HepG2 (cell line): Measurements from ENCODE around the gene FTCD. TPM values are rescaled to one million over a fixed set of nuclear protein-coding genes. Genes with fewer than 3 reads are reported as not detected.

Experiments
- ARNTL ChIP-seq: sonication (generic); formaldehyde crosslinking; IDR thresholded peaks from 2 replicates; pipeline ENCODE4 v1.4.0; 2020; ENCODE audit warnings: mild to moderate bottlenecking, missing genetic modification reagents
- FOXJ3 ChIP-seq: sonication (generic); formaldehyde crosslinking; IDR thresholded peaks from 2 replicates; pipeline ENCODE4 v1.4.0; 2020; ENCODE audit warnings: missing genetic modification reagents, mild to moderate bottlenecking, borderline replicate concordance
- GATAD1 ChIP-seq: IDR thresholded peaks from 2 replicates; pipeline ENCODE4 v1.6.1; 2016; ENCODE audit warnings: missing genetic modification reagents, missing compliant biosample characterization
- KDM5A ChIP-seq: fragments of 200-600 bp; sonication (generic); IDR thresholded peaks from 2 replicates; pipeline ENCODE4 v1.7.0; 2018; ENCODE audit warnings: antibody characterized with exemption, mild to moderate bottlenecking, low read length, borderline replicate concordance
- KDM5B ChIP-seq: sonication (generic); formaldehyde crosslinking; IDR thresholded peaks from 2 replicates; pipeline ENCODE4 v1.4.0; 2020; ENCODE audit warnings: missing genetic modification reagents, mild to moderate bottlenecking, borderline replicate concordance
- KLF6 ChIP-seq: IDR thresholded peaks from 2 replicates; pipeline ENCODE4 v1.8.0; 2016; ENCODE audit warnings: missing biosample characterization, missing genetic modification reagents
- MED1 ChIP-seq: sonication (generic); formaldehyde crosslinking; IDR thresholded peaks from 2 replicates; pipeline ENCODE4 v1.4.0; 2020; ENCODE audit warnings: missing genetic modification reagents
- PAF1 ChIP-seq: IDR thresholded peaks from 2 replicates; pipeline ENCODE4 v1.6.1; 2016; ENCODE audit warnings: missing genetic modification reagents, missing compliant biosample characterization
- RFXAP ChIP-seq: sonication (generic); formaldehyde crosslinking; IDR thresholded peaks from 2 replicates; pipeline ENCODE4 v1.4.0; 2020; ENCODE audit warnings: missing genetic modification reagents, borderline replicate concordance
- RORA ChIP-seq: sonication (generic); formaldehyde crosslinking; IDR thresholded peaks from 2 replicates; pipeline ENCODE4 v1.5.0; 2020; ENCODE audit warnings: mild to moderate bottlenecking, missing genetic modification reagents, moderate library complexity
- XBP1 ChIP-seq: sonication (generic); formaldehyde crosslinking; IDR thresholded peaks from 2 replicates; pipeline ENCODE4 v1.5.0; 2020; ENCODE audit warnings: missing genetic modification reagents
- ZIK1 ChIP-seq: sonication (generic); formaldehyde crosslinking; IDR thresholded peaks from 2 replicates; pipeline ENCODE4 v1.5.0; 2020; ENCODE audit warnings: mild to moderate bottlenecking, low read depth, missing genetic modification reagents, borderline replicate concordance
- ZNF501 ChIP-seq: sonication (generic); formaldehyde crosslinking; IDR thresholded peaks from 2 replicates; pipeline ENCODE4 v1.5.1; 2020; ENCODE audit warnings: mild to moderate bottlenecking, moderate library complexity, missing genetic modification reagents
- ZNF574 ChIP-seq: sonication (generic); formaldehyde crosslinking; IDR thresholded peaks from 2 replicates; pipeline ENCODE4 v1.4.0; 2020; ENCODE audit warnings: missing genetic modification reagents
- ZNF687 ChIP-seq: sonication (generic); formaldehyde crosslinking; IDR thresholded peaks from 2 replicates; pipeline ENCODE4 v1.5.1; 2020; ENCODE audit warnings: mild to moderate bottlenecking, missing genetic modification reagents, moderate library complexity
- ZNF761 ChIP-seq: sonication (generic); formaldehyde crosslinking; conservative IDR thresholded peaks from 2 replicates; pipeline ENCODE4 v1.4.0; 2020; ENCODE audit warnings: mild to moderate bottlenecking, missing genetic modification reagents
- ZNF766 ChIP-seq: sonication (generic); formaldehyde crosslinking; IDR thresholded peaks from 2 replicates; pipeline ENCODE4 v1.5.0; 2020; ENCODE audit warnings: missing genetic modification reagents, borderline replicate concordance
- ZSCAN20 ChIP-seq: sonication (generic); formaldehyde crosslinking; IDR thresholded peaks from 2 replicates; pipeline ENCODE4 v1.4.0; 2020; ENCODE audit warnings: missing genetic modification reagents, mild to moderate bottlenecking, borderline replicate concordance
- ZSCAN29 ChIP-seq: sonication (generic); formaldehyde crosslinking; conservative IDR thresholded peaks from 2 replicates; pipeline ENCODE4 v1.4.0; 2020; ENCODE audit warnings: mild to moderate bottlenecking, missing genetic modification reagents
- polyA plus RNA-seq, 8 experiments: library from polyadenylated mRNA; depleted of rRNA in 3 of 8; stranded (reverse) in 7 of 8; unstranded in 1 of 8; fragments of >200 nt; fragmentation: Illumina TruSeq in 4 of 8; extraction: Trizol in 4 of 8; gene quantifications; 2 replicates each; pipeline versions ENCODE4 v1.2.1 to v1.2.3, GENCODE V29; 2011 to 2016; ENCODE audit warnings: low read depth in 4 of 8, missing spikeins in 1 of 8, mixed read lengths in 1 of 8; ENCODE audit not compliant: insufficient read depth in 1 of 8
- total RNA-seq, 5 experiments: library from RNA; depleted of rRNA; stranded (reverse); fragments of >200 nt; fragmentation: Illumina TruSeq; extraction: Trizol; gene quantifications; 2 replicates each; pipeline ENCODE4 v1.2.3, GENCODE V29; 2016; ENCODE audit warnings: low read depth in 1 of 5
- TF ChIP-seq, protein P1 (sequence below): sonication (generic); formaldehyde crosslinking; IDR thresholded peaks from 2 replicates; pipeline ENCODE4 v1.4.0; 2020; ENCODE audit warnings: missing genetic modification reagents

FTCD gene
- total and polyA plus RNA-seq, 2 of the 13 experiments (the other 11 are each of a cell fraction or from before 2014, with no cell fraction given), result 75.7 to 105 TPM

DNA sequence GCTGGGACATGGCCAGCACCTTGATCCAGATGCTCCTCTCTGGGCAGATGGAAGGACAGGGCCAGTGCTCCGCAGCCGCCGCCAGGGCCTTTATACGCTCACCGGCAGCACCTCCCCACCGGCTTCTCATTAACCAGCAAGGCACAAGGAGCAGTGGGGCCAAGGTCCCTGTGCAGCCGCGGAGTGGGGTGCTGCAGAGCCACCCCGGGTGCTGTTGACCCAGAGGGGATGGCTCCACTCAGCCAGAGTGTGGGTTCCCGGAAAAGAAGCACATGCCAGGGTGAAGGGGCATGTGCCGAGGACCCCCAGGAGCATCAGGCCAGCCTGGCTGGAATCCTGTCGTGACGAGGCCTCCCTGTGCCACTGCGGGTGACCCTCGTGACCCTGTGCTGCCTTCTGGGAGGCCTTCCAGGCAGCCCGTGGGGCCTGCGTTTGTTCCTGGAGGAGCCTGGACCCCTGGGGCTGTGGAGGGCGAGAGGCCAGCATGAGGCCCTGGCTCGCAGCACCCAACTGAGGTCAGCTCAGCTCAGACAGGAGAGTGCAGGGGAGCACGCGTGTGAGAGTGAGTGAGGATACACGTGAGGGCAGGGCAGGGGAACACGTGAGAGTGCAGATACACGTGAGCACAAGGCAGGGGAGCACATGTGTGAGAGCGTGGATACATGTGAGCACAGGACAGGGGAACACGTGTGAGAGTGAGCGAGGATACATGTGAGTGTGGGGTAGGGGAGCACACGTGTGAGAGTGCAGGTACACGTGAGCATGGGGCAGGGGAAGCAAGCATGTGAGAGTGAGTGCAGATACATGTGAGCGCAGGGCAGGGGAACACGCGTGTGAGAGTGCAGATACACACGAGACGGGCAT, at the start of gene FTCD (continued):
- TF ChIP-seq, protein P1, sequence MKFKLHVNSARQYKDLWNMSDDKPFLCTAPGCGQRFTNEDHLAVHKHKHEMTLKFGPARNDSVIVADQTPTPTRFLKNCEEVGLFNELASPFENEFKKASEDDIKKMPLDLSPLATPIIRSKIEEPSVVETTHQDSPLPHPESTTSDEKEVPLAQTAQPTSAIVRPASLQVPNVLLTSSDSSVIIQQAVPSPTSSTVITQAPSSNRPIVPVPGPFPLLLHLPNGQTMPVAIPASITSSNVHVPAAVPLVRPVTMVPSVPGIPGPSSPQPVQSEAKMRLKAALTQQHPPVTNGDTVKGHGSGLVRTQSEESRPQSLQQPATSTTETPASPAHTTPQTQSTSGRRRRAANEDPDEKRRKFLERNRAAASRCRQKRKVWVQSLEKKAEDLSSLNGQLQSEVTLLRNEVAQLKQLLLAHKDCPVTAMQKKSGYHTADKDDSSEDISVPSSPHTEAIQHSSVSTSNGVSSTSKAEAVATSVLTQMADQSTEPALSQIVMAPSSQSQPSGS (CRISPR knock-in tag), result peak; percentile 20; the same call in 1 of the 2 replicates
- TF ChIP-seq ZIK1, result peak; percentile 32
- no peak for TF ChIP-seq ZNF766
- no peak for TF ChIP-seq RORA (CRISPR knock-in tag)
- TF ChIP-seq ZSCAN20 (CRISPR knock-in tag), result no peak
- no peak; the same call in 1 of the 2 replicates for TF ChIP-seq RFXAP (CRISPR knock-in tag)
- no peak for TF ChIP-seq KLF6 (CRISPR knock-in tag)
- TF ChIP-seq ZSCAN29 (CRISPR knock-in tag), result no peak
- peak; percentile 99 for TF ChIP-seq ARNTL (CRISPR knock-in tag)
- no peak for TF ChIP-seq KDM5A
- peak; percentile 75 for TF ChIP-seq MED1 (CRISPR knock-in tag)
- TF ChIP-seq XBP1 (CRISPR knock-in tag), result no peak
- TF ChIP-seq PAF1, result no peak
- peak; percentile 69; the same call in 1 of the 2 replicates for TF ChIP-seq ZNF501 (CRISPR knock-in tag)
- TF ChIP-seq ZNF687 (CRISPR knock-in tag), result peak; percentile 98
- peak; percentile 75 for TF ChIP-seq ZNF574 (CRISPR knock-in tag)
- TF ChIP-seq KDM5B, result peak; percentile 90; the same call in 1 of the 2 replicates
- peak; percentile 51; the same call in 1 of the 2 replicates for TF ChIP-seq GATAD1 (CRISPR knock-in tag)
- TF ChIP-seq FOXJ3 (CRISPR knock-in tag), result no peak
- peak; percentile 26; the same call in 1 of the 2 replicates for TF ChIP-seq ZNF761
